Neural cell (in vitro differentiated cells): Measurements from ENCODE around the gene GABRA6. TPM values are rescaled to one million over a fixed set of nuclear protein-coding genes. Genes with fewer than 3 reads are reported as not detected.

Experiments
- H2AFZ ChIP-seq: fragments of 200-600, 300-800 bp; sonication (generic), shearing (Covaris generic); 2 replicates; pipeline ENCODE4 v1.6.0; 2014; ENCODE audit warnings: low read depth, mild to moderate bottlenecking, antibody characterized with exemption, low read length, moderate library complexity
- H3F3A ChIP-seq: fragments of 200-600 bp; shearing (Covaris generic); 2 replicates; pipeline ENCODE4 v1.6.1; 2016; ENCODE audit warnings: mild to moderate bottlenecking, moderate library complexity, mixed read lengths, antibody characterized with exemption, low read length; ENCODE audit not compliant: insufficient read depth, poor library complexity, severe bottlenecking
- H3K27ac ChIP-seq: fragments of 200-600, 300-800 bp; sonication (generic), shearing (Covaris generic); 2 replicates; pipeline ENCODE4 v1.5.1; 2014; ENCODE audit warnings: mild to moderate bottlenecking, low read length, moderate library complexity
- H3K27me3 ChIP-seq: fragments of 300-800, 200-600 bp; sonication (generic), shearing (Covaris generic); 2 replicates; pipeline ENCODE4 v1.6.0; 2014; ENCODE audit warnings: mild to moderate bottlenecking, low read depth, low read length, moderate library complexity; ENCODE audit not compliant: insufficient read depth
- H3K36me3 ChIP-seq: fragments of 300-800, 200-600 bp; sonication (generic), shearing (Covaris generic); 2 replicates; pipeline ENCODE4 v1.5.1; 2014; ENCODE audit warnings: mild to moderate bottlenecking, antibody characterized with exemption, low read length, moderate library complexity; ENCODE audit not compliant: insufficient read depth
- H3K4me2 ChIP-seq: fragments of 300-800, 200-600 bp; sonication (generic), shearing (Covaris generic); 2 replicates; pipeline ENCODE4 v1.6.0; 2014; ENCODE audit warnings: mild to moderate bottlenecking, low read length
- H3K4me3 ChIP-seq: fragments of 300-800, 200-600 bp; sonication (generic), shearing (Covaris generic); 2 replicates; pipeline ENCODE4 v1.5.1; 2014; ENCODE audit warnings: mild to moderate bottlenecking, low read length, moderate library complexity
- H3K79me2 ChIP-seq: fragments of 200-600 bp; shearing (Covaris generic); replicated peaks from 2 replicates; pipeline ENCODE4 v1.6.0; 2014; ENCODE audit warnings: mild to moderate bottlenecking, low read length, moderate library complexity; ENCODE audit not compliant: insufficient read depth
- H3K9ac ChIP-seq: fragments of 300-800, 200-600 bp; sonication (generic), shearing (Covaris generic); 2 replicates; pipeline ENCODE4 v1.6.1; 2016; ENCODE audit warnings: mild to moderate bottlenecking, low read length, mixed read lengths
- H3K9me2 ChIP-seq: fragments of 200-600 bp; shearing (Covaris generic); 2 replicates; pipeline ENCODE4 v1.6.1; 2016; ENCODE audit warnings: mild to moderate bottlenecking, low read length, mixed read lengths; ENCODE audit not compliant: insufficient read depth
- H3K9me3 ChIP-seq: fragments of 200-600, 300-800 bp; sonication (generic), shearing (Covaris generic); 2 replicates; pipeline ENCODE4 v1.6.1; 2016; ENCODE audit warnings: mild to moderate bottlenecking, mixed run types, low read length, moderate library complexity, mixed read lengths
- H4K20me1 ChIP-seq: fragments of 200-600 bp; shearing (Covaris generic); 2 replicates; pipeline ENCODE4 v1.6.1; 2016; ENCODE audit warnings: mild to moderate bottlenecking, mixed run types; ENCODE audit not compliant: insufficient read depth
- CTCF ChIP-seq: fragments of 450-650 bp; IDR thresholded peaks from 2 replicates; pipeline ENCODE4 v1.5.1; 2014; ENCODE audit warnings: antibody characterized with exemption, mild to moderate bottlenecking, moderate library complexity; ENCODE audit not compliant: poor library complexity, severe bottlenecking
- EP300 ChIP-seq: fragments of 450-650 bp; conservative IDR thresholded peaks from 2 replicates; pipeline ENCODE4 v1.6.1; 2014; ENCODE audit warnings: antibody characterized with exemption, mild to moderate bottlenecking, moderate library complexity; ENCODE audit not compliant: poor library complexity, severe bottlenecking
- EZH2 ChIP-seq: fragments of 200-600, 300-800 bp; shearing (Covaris generic), sonication (generic); IDR thresholded peaks from 2 replicates; pipeline ENCODE4 v1.6.1; 2014; ENCODE audit warnings: antibody characterized with exemption, low read length, borderline replicate concordance, mild to moderate bottlenecking; ENCODE audit not compliant: insufficient read depth, poor library complexity, severe bottlenecking
- MXI1 ChIP-seq: fragments of 450-650 bp; conservative IDR thresholded peaks from 2 replicates; pipeline ENCODE4 v1.6.1; 2014; ENCODE audit warnings: antibody characterized with exemption, mild to moderate bottlenecking; ENCODE audit not compliant: poor library complexity, severe bottlenecking
- POLR2AphosphoS5 ChIP-seq: IDR thresholded peaks from 2 replicates; pipeline ENCODE4 v1.6.1; 2012
- RAD21 ChIP-seq: fragments of 450-650 bp; conservative IDR thresholded peaks from 2 replicates; pipeline ENCODE4 v1.6.1; 2014; ENCODE audit warnings: antibody characterized with exemption, mild to moderate bottlenecking, moderate library complexity
- REST ChIP-seq: IDR thresholded peaks from 2 replicates; pipeline ENCODE4 v1.6.1; 2012; ENCODE audit warnings: borderline replicate concordance
- SMC3 ChIP-seq: fragments of 450-650 bp; conservative IDR thresholded peaks from 2 replicates; pipeline ENCODE4 v1.6.1; 2014; ENCODE audit warnings: antibody characterized with exemption, mild to moderate bottlenecking, moderate library complexity; ENCODE audit not compliant: poor library complexity
- TAF1 ChIP-seq: IDR thresholded peaks from 2 replicates; pipeline ENCODE4 v1.6.1; 2012; ENCODE audit warnings: low read depth
- polyA plus RNA-seq: library from polyadenylated mRNA; depleted of rRNA; stranded (reverse); fragments of >200 nt; gene quantifications from 2 replicates; pipeline ENCODE4 v1.2.3, GENCODE V29; 2014

The GABRA6 gene
- polyA plus RNA-seq, 1 donor from 2014 or later, result 2.2 TPM

- H2AFZ ChIP-seq, result no peak overlapping the region
- no peaks in the 10 kb centered on the region for H3F3A ChIP-seq
- no peaks in the 10 kb centered on the region for H4K20me1 ChIP-seq
- no peaks in the 10 kb centered on the region for H3K9me2 ChIP-seq
- no peaks in the 10 kb centered on the region for H3K27me3 ChIP-seq
- TF ChIP-seq RAD21, result no peak
- no peak for TF ChIP-seq CTCF
- no peak for TF ChIP-seq POLR2AphosphoS5
- TF ChIP-seq MXI1, result no peak
- no peak for TF ChIP-seq REST
- TF ChIP-seq SMC3, result no peak
- TF ChIP-seq TAF1, result no peak
- no peak for TF ChIP-seq EZH2
- TF ChIP-seq EP300, result no peak
- no peaks in the 10 kb centered on the region for H3K9me3 ChIP-seq
- no peak overlapping the region for H3K9ac ChIP-seq
- no peak overlapping the region for H3K4me3 ChIP-seq
- H3K36me3 ChIP-seq, result no peaks in the 10 kb centered on the region
- H3K79me2 ChIP-seq, result no peaks in the 10 kb centered on the region
- no peak overlapping the region for H3K4me2 ChIP-seq
- no peak overlapping the region for H3K27ac ChIP-seq
These were observed 14.5 kb downstream of the GABRA6 start for GRCh38 chr5:161700065-161700464.

GRCh38 chr5:161703528-161703927, 18.0 kb downstream of the GABRA6 start:
- H3K4me2 ChIP-seq, result no peak overlapping the region
- H3K27ac ChIP-seq, result no peak overlapping the region
- no peaks in the 10 kb centered on the region for H3K9me2 ChIP-seq
- no peaks in the 10 kb centered on the region for H3K36me3 ChIP-seq
- H2AFZ ChIP-seq, result no peak overlapping the region
- no peak overlapping the region for H3K4me3 ChIP-seq
- no peaks in the 10 kb centered on the region for H3K79me2 ChIP-seq
- TF ChIP-seq REST (no peak), TAF1 (no peak), RAD21 (no peak), POLR2AphosphoS5 (no peak), EP300 (no peak), CTCF (no peak), EZH2 (no peak), MXI1 (no peak), SMC3 (no peak)
- no peaks in the 10 kb centered on the region for H3F3A ChIP-seq
- H3K27me3 ChIP-seq, result no peaks in the 10 kb centered on the region
- H4K20me1 ChIP-seq, result no peaks in the 10 kb centered on the region
- H3K9me3 ChIP-seq, result no peaks in the 10 kb centered on the region
- H3K9ac ChIP-seq, result no peak overlapping the region
